GM18505 (cell line): ENCODE measurements around the gene C12orf42.

Experiments
- ATAC-seq: cut with Tn5 transposase; IDR thresholded peaks from one replicate; pipeline ENCODE4 v1.9.1; 2021; ENCODE audit not compliant: unreplicated experiment
- POLR2A ChIP-seq: IDR thresholded peaks from 4 replicates; pipeline ENCODE4 v1.6.1; 2011; ENCODE audit warnings: borderline replicate concordance; ENCODE audit not compliant: insufficient read depth, insufficient read length; ENCODE audit errors: extremely low read depth

C12orf42 gene

DNA sequence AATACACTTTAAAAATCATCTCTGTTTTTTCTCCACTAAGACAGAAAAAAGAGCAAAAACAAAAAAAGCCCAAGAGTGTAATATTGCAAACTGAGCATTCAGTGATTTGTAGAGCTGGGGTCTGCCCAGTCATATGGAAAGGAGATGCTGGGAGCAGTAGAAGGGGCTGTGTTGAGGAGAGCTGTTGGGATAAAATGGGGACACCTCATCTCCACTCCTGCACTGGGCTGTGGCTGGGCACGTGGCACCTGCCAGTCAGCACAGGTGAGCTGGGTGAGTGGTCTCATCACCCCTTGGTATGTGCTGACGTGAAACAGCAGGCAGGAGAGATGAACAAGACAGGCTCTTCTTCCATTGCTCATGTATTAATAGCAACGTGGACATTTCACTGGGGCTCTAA lies 217.4 kb downstream of the C12orf42 start:
- no peak for ATAC-seq
- TF ChIP-seq POLR2A = no peak

GRCh38 chr12:103273645-103274044 lies 222.1 kb downstream of the C12orf42 start:
- ATAC-seq = no peak
- TF ChIP-seq POLR2A = no peak

DNA sequence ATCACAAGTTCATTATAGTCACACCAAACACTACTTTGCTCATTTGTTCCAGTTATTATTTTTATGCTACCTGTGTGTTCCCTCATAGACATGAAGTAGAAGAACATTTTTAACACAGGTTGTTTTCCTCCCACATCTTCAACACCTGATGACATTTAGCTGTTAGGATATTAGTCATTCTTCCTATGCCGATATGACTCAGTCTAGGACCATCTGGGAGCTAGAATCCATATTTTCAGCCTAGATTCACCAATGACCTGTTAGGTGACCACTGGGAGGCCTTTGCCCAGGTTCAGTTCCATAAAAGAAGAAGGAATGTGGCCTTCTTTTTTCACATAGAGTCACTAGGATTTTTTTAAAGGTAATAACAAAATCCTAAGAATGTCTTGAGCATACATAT lies 222.8 kb downstream of the C12orf42 start:
- TF ChIP-seq POLR2A = no peak
- no peak for ATAC-seq

GRCh38 chr12:103269946-103270345 lies 225.8 kb downstream of the C12orf42 start:
- no peak for ATAC-seq

GRCh38 chr12:103268831-103269514 lies 226.8 kb downstream of the C12orf42 start:
- no peak for TF ChIP-seq POLR2A
- no peak for ATAC-seq

More at GRCh38 chr12:103269946-103270345, 225.8 kb downstream of the C12orf42 start:
- TF ChIP-seq POLR2A = no peak

- no peak for ATAC-seq
- TF ChIP-seq POLR2A = no peak
Observed at GRCh38 chr12:103257763-103258162, 238.0 kb downstream of the C12orf42 start.
